Upper lobe of left lung (tissue), 6 donors: Measurements from ENCODE around the gene TMX2. TPM values are rescaled to one million over a fixed set of nuclear protein-coding genes. Genes with fewer than 3 reads are reported as not detected.

Experiments used
- ATAC-seq, 2 donors: fragments of 200-7000 bp; cut with Tn5 transposase; one replicate each; pipeline ENCODE4 v1.9.1; 2022; ENCODE audit warnings: mild to moderate bottlenecking in 2 of 2, moderate library complexity in 2 of 2; ENCODE audit not compliant: low FRiP score in 2 of 2
- DNase-seq, 2 donors: peaks; one replicate each; pipeline ENCODE4 v3.0.0-alpha.2; 2019 to 2020
- H3K27ac ChIP-seq, 4 donors: fragments of 200-600 bp; sonication (generic); one replicate each; pipeline ENCODE4 v1.5.1; 2016 to 2019
- H3K27me3 ChIP-seq, 4 donors: fragments of 200-600 bp; sonication (generic); one replicate each; pipeline ENCODE4 v1.5.1; 2017 to 2019
- H3K36me3 ChIP-seq, 4 donors: fragments of 200-600 bp; sonication (generic); one replicate each; pipeline ENCODE4 v1.5.1; 2016 to 2019
- H3K4me1 ChIP-seq, 4 donors: fragments of 200-600 bp; sonication (generic); one replicate each; pipeline ENCODE4 v1.5.1; 2018 to 2019
- H3K4me3 ChIP-seq, 4 donors: fragments of 200-600 bp; sonication (generic); one replicate each; pipeline ENCODE4 v1.5.1; 2017 to 2019; ENCODE audit warnings: mild to moderate bottlenecking in 2 of 4, moderate library complexity in 1 of 4
- H3K9me3 ChIP-seq, 4 donors: fragments of 200-600 bp; sonication (generic); one replicate each; pipeline ENCODE4 v1.5.1; 2018 to 2019
- EP300 ChIP-seq, 4 donors: sonication (generic); formaldehyde crosslinking; IDR thresholded peaks; one replicate each; pipeline ENCODE4 v1.5.1; 2017; ENCODE audit warnings: antibody characterized with exemption in 4 of 4, control low read depth in 2 of 4
- POLR2A ChIP-seq, 4 donors: fragments of 450-650 bp; IDR thresholded peaks; one replicate each; pipeline ENCODE4 v1.5.1; 2016 to 2017; ENCODE audit warnings: antibody characterized with exemption in 4 of 4, mild to moderate bottlenecking in 2 of 4
- POLR2AphosphoS5 ChIP-seq, 2 donors: sonication (generic); formaldehyde crosslinking; IDR thresholded peaks; one replicate each; pipeline ENCODE4 v1.5.1; 2017; ENCODE audit warnings: antibody characterized with exemption in 2 of 2
- WGBS, 2 donors: methylation state at CpG; one replicate each; pipeline ENCODE4 v1.1.5; 2017 to 2018; 5-methylcytosine and 5-hydroxymethylcytosine counted together
- small RNA-seq, 4 donors: library from RNA; depleted of rRNA; stranded (forward); fragments of <200 nt; gene quantifications; one replicate each; pipeline ENCODE3, GENCODE V24; 2016
- total RNA-seq, 6 donors: library from RNA; depleted of rRNA in 4 of 6; stranded (reverse); fragments of >200 nt in 4 of 6; gene quantifications; one replicate each; pipeline versions ENCODE4 v1.1.0 to v1.2.1, GENCODE V29; 2016 to 2021
- TF ChIP-seq, protein P1 (sequence below), 6 experiments: fragments of 450-650 bp in 4 of 6; fragments of 200-600 bp in 2 of 6; sonication (generic) in 2 of 6; IDR thresholded peaks; one replicate each; pipeline ENCODE4 v1.5.1; 2016 to 2019; ENCODE audit warnings: antibody characterized with exemption in 6 of 6
- donor health status: DM: no; HTN: no; CAD: no; lungs with moderate emphysema.
- donor health status: DM: no; HTN: yes; CAD: no; lungs with severe emphysema.

Gene TMX2
- total RNA-seq, 6 donors from 2014 or later = 16.2 to 67.3 (median 53.1) TPM

DNA sequence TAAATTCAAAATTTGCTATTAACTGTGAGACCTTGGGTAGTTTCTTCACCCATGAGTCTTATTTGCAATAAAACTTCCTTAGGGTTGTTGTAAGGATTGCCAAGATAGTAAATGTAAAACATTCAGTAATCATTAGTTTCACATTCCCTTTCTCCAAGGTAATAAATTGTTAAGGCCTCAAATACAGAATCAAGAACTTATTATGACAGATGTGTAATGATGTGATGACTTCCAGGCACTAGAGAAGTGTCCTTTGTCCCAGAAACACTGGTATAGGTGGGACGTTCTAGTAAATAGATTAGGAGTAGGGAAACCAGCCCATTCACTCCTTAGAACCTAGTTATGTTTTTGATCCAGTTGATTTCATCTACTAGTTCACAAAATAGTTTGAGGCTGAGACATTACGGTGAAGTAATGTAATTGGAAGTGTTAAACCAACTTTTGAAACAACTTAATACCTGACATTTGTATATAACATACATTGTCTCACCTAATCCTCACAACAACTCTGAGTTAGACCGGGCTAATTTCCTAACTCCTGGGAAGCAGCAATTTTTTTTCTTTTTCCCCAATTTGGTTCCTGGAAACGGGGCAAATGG, 74.7 kb downstream of the TMX2 start:
- TF ChIP-seq EP300 (IDR thresholded peaks at IDR 0.05) = no peak
- no peak for TF ChIP-seq POLR2AphosphoS5 (IDR thresholded peaks at IDR 0.05)
- TF ChIP-seq, protein P1, sequence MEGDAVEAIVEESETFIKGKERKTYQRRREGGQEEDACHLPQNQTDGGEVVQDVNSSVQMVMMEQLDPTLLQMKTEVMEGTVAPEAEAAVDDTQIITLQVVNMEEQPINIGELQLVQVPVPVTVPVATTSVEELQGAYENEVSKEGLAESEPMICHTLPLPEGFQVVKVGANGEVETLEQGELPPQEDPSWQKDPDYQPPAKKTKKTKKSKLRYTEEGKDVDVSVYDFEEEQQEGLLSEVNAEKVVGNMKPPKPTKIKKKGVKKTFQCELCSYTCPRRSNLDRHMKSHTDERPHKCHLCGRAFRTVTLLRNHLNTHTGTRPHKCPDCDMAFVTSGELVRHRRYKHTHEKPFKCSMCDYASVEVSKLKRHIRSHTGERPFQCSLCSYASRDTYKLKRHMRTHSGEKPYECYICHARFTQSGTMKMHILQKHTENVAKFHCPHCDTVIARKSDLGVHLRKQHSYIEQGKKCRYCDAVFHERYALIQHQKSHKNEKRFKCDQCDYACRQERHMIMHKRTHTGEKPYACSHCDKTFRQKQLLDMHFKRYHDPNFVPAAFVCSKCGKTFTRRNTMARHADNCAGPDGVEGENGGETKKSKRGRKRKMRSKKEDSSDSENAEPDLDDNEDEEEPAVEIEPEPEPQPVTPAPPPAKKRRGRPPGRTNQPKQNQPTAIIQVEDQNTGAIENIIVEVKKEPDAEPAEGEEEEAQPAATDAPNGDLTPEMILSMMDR (IDR thresholded peaks at IDR 0.05) = no peak
- WGBS, 2 donors = 72 to 76% methylated on average over 4 of the region's 4 CpGs
- Histone ChIP-seq H3K36me3 (peaks cover 0 to 7% (median 2%) of the 10 kb centered on the region in 4 donors), H3K27ac (peak overlapping the region in 3 of 4 donors; percentile 12 to 85 (median 68)), H3K27me3 (no peaks in the 10 kb centered on the region), H3K4me1 (peaks cover 83 to 96% (median 93%) of the 10 kb centered on the region in 4 donors), H3K4me3 (no peak overlapping the region), H3K9me3 (no peaks in the 10 kb centered on the region)
- ATAC-seq (no peak), DNase-seq (no peak)

DNA sequence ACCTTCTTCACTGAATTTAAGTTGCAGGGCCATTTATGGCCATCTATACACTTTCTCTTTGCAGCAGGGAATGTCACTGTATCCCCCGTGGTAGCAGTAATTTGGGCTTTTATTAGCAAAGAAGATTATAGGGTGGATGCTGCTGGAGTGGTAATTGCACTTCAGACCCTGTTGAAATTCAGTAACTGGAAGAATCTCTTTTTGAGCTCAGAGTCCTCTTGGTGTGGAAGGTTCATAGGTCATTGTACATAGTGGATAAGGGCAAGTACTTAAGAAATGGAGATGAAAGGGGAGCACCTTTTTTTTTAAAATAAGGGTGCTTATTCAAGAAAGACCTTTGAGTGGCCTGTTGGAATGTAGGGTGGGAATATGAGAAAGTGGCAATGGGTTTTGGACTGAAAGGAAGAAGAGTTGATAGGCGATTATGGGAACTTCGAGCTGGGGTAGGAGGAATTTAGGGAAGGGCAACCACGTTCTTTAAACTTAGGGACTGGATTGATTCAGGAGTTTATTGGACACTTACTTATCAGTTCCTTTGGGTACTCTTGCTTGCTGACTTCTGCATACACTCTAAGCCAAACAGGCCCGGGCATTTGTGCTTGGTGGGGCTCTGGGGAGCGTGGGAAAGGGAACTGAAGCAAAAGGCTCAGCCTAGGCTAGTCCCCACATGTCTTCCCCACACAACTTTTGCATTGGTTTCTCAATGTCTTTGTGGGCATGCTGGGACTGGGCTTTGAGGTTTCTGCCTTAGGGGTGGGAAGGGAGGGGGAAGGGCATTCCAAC, 75.7 kb downstream of the TMX2 start:
- peak overlapping the region; percentile 1 to 85 (median 50) for H3K27ac ChIP-seq
- TF ChIP-seq EP300 (IDR thresholded peaks at IDR 0.05) (no peak), POLR2A (IDR thresholded peaks at IDR 0.05) (no peak), POLR2AphosphoS5 (IDR thresholded peaks at IDR 0.05) (no peak)
- TF ChIP-seq, protein P1 (IDR thresholded peaks at IDR 0.05) = no peak
- ATAC-seq (peak in 1 of 2 donors; percentile 51), DNase-seq (peak in 1 of 2 donors; percentile 47)
- peaks cover 83 to 97% (median 93%) of the 10 kb centered on the region in 4 donors for H3K4me1 ChIP-seq
- H3K27me3 ChIP-seq = no peaks in the 10 kb centered on the region
- H3K36me3 ChIP-seq = peaks cover 0 to 7% (median 2%) of the 10 kb centered on the region in 4 donors
- H3K4me3 ChIP-seq = no peak overlapping the region
- H3K9me3 ChIP-seq = no peaks in the 10 kb centered on the region
- WGBS, 2 donors = 34 to 49% methylated on average over 6 of the region's 6 CpGs

GRCh38 chr11:57788703-57789088, 76.3 kb downstream of the TMX2 start:
- no peaks in the 10 kb centered on the region for H3K27me3 ChIP-seq
- no peak for DNase-seq
- no peak overlapping the region for H3K4me3 ChIP-seq
- no peak for TF ChIP-seq POLR2AphosphoS5 (IDR thresholded peaks at IDR 0.05)
- TF ChIP-seq POLR2A (IDR thresholded peaks at IDR 0.05) = no peak
- TF ChIP-seq, protein P1 (IDR thresholded peaks at IDR 0.05) = no peak
- no peak for TF ChIP-seq EP300 (IDR thresholded peaks at IDR 0.05)
- H3K36me3 ChIP-seq = peaks cover 0 to 7% (median 2%) of the 10 kb centered on the region in 4 donors
- H3K9me3 ChIP-seq = no peaks in the 10 kb centered on the region
- ATAC-seq = no peak
- peaks cover 83 to 97% (median 93%) of the 10 kb centered on the region in 4 donors for H3K4me1 ChIP-seq
- H3K27ac ChIP-seq = peak overlapping the region; percentile 1 to 85 (median 50)

Small RNA genes within 50 kb of the gene (small RNA-seq; reads per million reads assigned to genes)
- gene TMX2-CTNND1 = 0 reads per million in 4 donors

Other genes with a start within 250 kb of the TMX2 start
- 10 to 100 TPM in 5 of 6 donors, 1 to 10 TPM in 1; 7.1 to 72.3 (median 13.9) TPM for gene SLC43A1, start 196.9 kb upstream of the TMX2 start, total RNA-seq
- 10 to 100 TPM in 5 of 6 donors, 1 to 10 TPM in 1; 7.3 to 62.2 (median 26.8) TPM for gene TIMM10, start 181.8 kb upstream of the TMX2 start, total RNA-seq
- not detected for gene SMTNL1, start 175.0 kb upstream of the TMX2 start, total RNA-seq
- 100 to 1,000 TPM in 1 of 6 donors, 10 to 100 TPM in 5; 39.8 to 142 (median 80.9) TPM for gene UBE2L6, start 144.9 kb upstream of the TMX2 start, total RNA-seq
- 100 to 1,000 TPM; 306 to 573 (median 469) TPM for gene SERPING1, start 114.9 kb upstream of the TMX2 start, total RNA-seq
- 1 to 10 TPM in 5 of 6 donors, under 1 TPM in 1; 0.91 to 8.4 (median 3.5) TPM for gene YPEL4, start 62.7 kb upstream of the TMX2 start, total RNA-seq
- 10 to 100 TPM; 10.5 to 16.9 (median 13.4) TPM for gene CLP1, start 54.8 kb upstream of the TMX2 start, total RNA-seq
- gene ZDHHC5, start 44.5 kb upstream of the TMX2 start, total RNA-seq = 10 to 100 TPM; 45.1 to 81.9 (median 58.7) TPM
- 10 to 100 TPM in 5 of 6 donors, 1 to 10 TPM in 1; 7.4 to 14.9 (median 13.5) TPM for gene MED19, start 378 bp upstream of the TMX2 start, total RNA-seq
- 100 to 1,000 TPM in 5 of 6 donors, 10 to 100 TPM in 1; 56.6 to 138 (median 120) TPM for gene SELENOH, start 28.9 kb downstream of the TMX2 start, total RNA-seq
- not detected for gene BTBD18, start 39.2 kb downstream of the TMX2 start, total RNA-seq
- 100 to 1,000 TPM; 136 to 232 (median 214) TPM for gene CTNND1, start 49.2 kb downstream of the TMX2 start, total RNA-seq